SH-SY5Y (cell line): Measurements from ENCODE around the gene RNF214.

Experiments used
- GATA2 ChIP-seq: IDR thresholded peaks from 2 replicates; pipeline ENCODE4 v1.6.1; 2011; ENCODE audit warnings: mild to moderate bottlenecking, low read depth, low read length
- GATA3 ChIP-seq: IDR thresholded peaks from 2 replicates; pipeline ENCODE4 v1.6.1; 2011; ENCODE audit warnings: low read depth, mild to moderate bottlenecking, low read length, moderate library complexity

DNA sequence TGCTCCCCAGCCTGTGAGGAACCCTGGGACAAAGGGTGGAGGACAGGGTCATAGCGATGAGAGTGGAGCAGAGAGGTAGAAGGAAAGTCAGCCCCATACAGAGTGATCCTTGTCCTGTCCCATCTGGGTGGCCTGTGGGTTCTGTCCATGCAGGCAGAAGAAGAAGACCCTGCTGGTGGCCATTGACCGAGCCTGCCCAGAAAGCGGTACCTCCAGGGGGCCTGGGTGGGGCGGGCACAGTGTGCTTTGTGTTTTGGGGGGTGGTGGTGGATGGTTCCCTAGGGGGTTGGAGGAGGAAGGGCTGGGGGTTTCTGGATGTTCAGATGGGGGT, 46.1 kb upstream of the RNF214 start:
- TF ChIP-seq GATA2 (no peak), GATA3 (no peak)
